ENCODE results near the gene EFHD2. TPM values are rescaled to one million over a fixed set of nuclear protein-coding genes. Genes with fewer than 3 reads are reported as not detected.
"Not testable (repeated sequence)": the region's sequence is repeated elsewhere in the genome, so short reads cannot be mapped to it uniquely, and the experiment has no call there.

Gene EFHD2
- total RNA-seq, 1 donor from 2014 or later: 23.0 TPM

GRCh38 chr1:15465674-15466073, 56.0 kb downstream of the EFHD2 start:
- Mint-ChIP-seq H3K36me3 (ENCODE audit: low read depth) (no peaks in the 10 kb centered on the region), H3K4me1 (peaks cover 6% of the 10 kb centered on the region), H3K27ac (ENCODE audit: unreplicated experiment) (no peak overlapping the region), H3K27me3 (ENCODE audit: low read depth) (no peaks in the 10 kb centered on the region), H3K4me3 (no peak overlapping the region), H3K9me3 (no peaks in the 10 kb centered on the region)
- DNase-seq (ENCODE audit: low read depth, low spot score): no peak
- no peak for TF ChIP-seq CTCF (conservative IDR thresholded peaks at IDR 0.05)

DNA sequence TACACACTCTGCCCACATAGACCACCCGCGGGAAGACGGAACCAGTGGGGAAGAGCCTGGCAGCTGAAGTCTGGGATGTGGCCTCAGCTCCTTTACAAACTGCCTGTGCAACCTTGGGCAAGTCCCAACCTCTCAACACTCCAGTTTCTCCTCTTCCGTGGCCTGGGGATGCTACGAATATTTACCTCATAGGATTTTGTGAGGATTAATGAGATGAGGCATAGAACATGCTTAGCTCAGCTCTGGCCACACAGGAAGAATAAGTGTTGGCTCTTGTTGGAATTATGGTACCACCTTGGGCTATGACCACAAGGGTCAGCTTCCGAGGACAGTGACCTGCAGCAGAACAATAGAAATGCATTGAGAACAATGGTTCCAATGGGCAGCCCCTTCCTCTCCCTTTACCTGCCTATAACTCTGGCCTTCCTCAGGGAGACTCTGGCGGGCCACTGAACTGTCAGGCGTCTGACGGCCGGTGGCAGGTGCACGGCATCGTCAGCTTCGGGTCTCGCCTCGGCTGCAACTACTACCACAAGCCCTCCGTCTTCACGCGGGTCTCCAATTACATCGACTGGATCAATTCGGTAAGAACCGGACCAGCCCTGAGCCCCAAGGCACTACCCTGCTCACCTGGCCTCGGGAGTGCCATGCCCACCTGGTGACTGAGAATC, 57.4 kb downstream of the EFHD2 start:
- not testable (repeated sequence) for H3K27ac Mint-ChIP-seq (ENCODE audit: unreplicated experiment); H3K36me3 Mint-ChIP-seq (ENCODE audit: low read depth); DNase-seq (ENCODE audit: low read depth, low spot score); H3K4me1 Mint-ChIP-seq; H3K27me3 Mint-ChIP-seq (ENCODE audit: low read depth); H3K9me3 Mint-ChIP-seq; H3K4me3 Mint-ChIP-seq

DNA sequence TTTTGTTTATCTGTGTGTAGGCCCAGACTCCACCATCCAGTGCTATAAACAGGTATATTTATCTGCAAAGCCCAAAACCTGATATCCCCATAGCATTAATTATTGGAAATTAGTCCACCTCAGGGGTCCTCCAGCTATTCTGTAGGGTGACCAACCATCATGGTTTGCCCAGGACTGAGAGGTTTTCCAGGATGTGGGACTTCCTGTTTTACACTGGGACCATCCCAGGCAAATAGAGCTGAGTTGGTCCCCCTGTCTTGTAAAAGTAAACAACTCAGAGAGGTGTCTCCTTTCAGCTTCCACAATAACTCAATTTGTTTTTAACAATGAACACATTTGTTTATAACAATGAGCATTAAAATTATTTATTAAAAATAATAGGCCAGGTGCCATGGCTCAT, 58.5 kb downstream of the EFHD2 start:
- no peaks in the 10 kb centered on the region for H3K27me3 Mint-ChIP-seq (ENCODE audit: low read depth)
- TF ChIP-seq CTCF (conservative IDR thresholded peaks at IDR 0.05): no peak

GRCh38 chr1:15469361-15469760, 59.7 kb downstream of the EFHD2 start:
- no peak for TF ChIP-seq CTCF (conservative IDR thresholded peaks at IDR 0.05)
- no peak for DNase-seq (ENCODE audit: low read depth, low spot score)
- H3K4me1 Mint-ChIP-seq: peaks cover 3% of the 10 kb centered on the region
- H3K27ac Mint-ChIP-seq (ENCODE audit: unreplicated experiment): no peak overlapping the region
- no peaks in the 10 kb centered on the region for H3K36me3 Mint-ChIP-seq (ENCODE audit: low read depth)
- no peak overlapping the region for H3K4me3 Mint-ChIP-seq
- H3K27me3 Mint-ChIP-seq (ENCODE audit: low read depth): no peaks in the 10 kb centered on the region
- H3K9me3 Mint-ChIP-seq: no peaks in the 10 kb centered on the region

More for the DNA sequence above, 58.5 kb downstream of the EFHD2 start:
- H3K27ac Mint-ChIP-seq (ENCODE audit: unreplicated experiment): no peak overlapping the region
- H3K4me3 Mint-ChIP-seq: no peak overlapping the region
- H3K36me3 Mint-ChIP-seq (ENCODE audit: low read depth): no peaks in the 10 kb centered on the region
- peaks cover 6% of the 10 kb centered on the region for H3K4me1 Mint-ChIP-seq
- no peaks in the 10 kb centered on the region for H3K9me3 Mint-ChIP-seq
- DNase-seq (ENCODE audit: low read depth, low spot score): no peak

- not testable (repeated sequence) for H3K4me1 Mint-ChIP-seq; H3K4me3 Mint-ChIP-seq; H3K27me3 Mint-ChIP-seq (ENCODE audit: low read depth); H3K36me3 Mint-ChIP-seq (ENCODE audit: low read depth); H3K27ac Mint-ChIP-seq (ENCODE audit: unreplicated experiment); DNase-seq (ENCODE audit: low read depth, low spot score); H3K9me3 Mint-ChIP-seq
Observed at GRCh38 chr1:15469821-15470448, 60.2 kb downstream of the EFHD2 start.

DNA sequence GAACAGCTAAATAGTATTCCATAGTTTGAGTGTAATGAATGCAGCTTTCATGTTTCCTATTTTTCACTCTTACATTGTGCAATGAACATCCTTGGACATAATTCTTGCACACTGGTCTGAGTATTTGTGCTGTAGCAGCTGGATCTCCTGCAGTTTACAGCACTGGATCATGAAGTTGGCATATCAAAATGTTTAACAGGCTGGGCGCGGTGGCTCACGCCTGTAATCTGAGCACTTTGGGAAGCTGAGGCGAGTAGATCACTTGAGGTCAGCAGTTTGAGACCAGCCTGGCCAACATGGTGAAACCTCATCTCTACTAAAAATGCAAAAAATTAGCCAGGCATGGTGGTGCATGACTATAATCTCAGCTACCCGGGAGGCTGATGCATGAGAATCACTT, 61.4 kb downstream of the EFHD2 start:
- H3K4me1 Mint-ChIP-seq; H3K9me3 Mint-ChIP-seq; DNase-seq (ENCODE audit: low read depth, low spot score); H3K36me3 Mint-ChIP-seq (ENCODE audit: low read depth); H3K27me3 Mint-ChIP-seq (ENCODE audit: low read depth); H3K27ac Mint-ChIP-seq (ENCODE audit: unreplicated experiment); H3K4me3 Mint-ChIP-seq: not testable (repeated sequence)

GRCh38 chr1:15471723-15472122, 62.0 kb downstream of the EFHD2 start:
- not testable (repeated sequence) for DNase-seq (ENCODE audit: low read depth, low spot score); H3K36me3 Mint-ChIP-seq (ENCODE audit: low read depth); H3K27ac Mint-ChIP-seq (ENCODE audit: unreplicated experiment); H3K9me3 Mint-ChIP-seq; H3K27me3 Mint-ChIP-seq (ENCODE audit: low read depth); H3K4me1 Mint-ChIP-seq; H3K4me3 Mint-ChIP-seq
